NB4 (cell line): ENCODE measurements around the gene NISCH.
A peak's percentile ranks its signal among the peaks of the same experiment; 100 is the strongest.

Experiments used
- DNase-seq: peaks from one replicate; pipeline ENCODE4 v3.0.0; 2010; ENCODE audit warnings: low read depth
- H3K4me3 ChIP-seq: one replicate; pipeline ENCODE4 v1.5.1; 2011; ENCODE audit warnings: mild to moderate bottlenecking, low read depth, low read length, moderate library complexity
- CTCF ChIP-seq: IDR thresholded peaks from one replicate; pipeline ENCODE4 v1.5.1; 2012; ENCODE audit warnings: low read depth, low read length
- MYC ChIP-seq: IDR thresholded peaks from 2 replicates; pipeline ENCODE4 v1.6.1; 2011; ENCODE audit warnings: low read depth, low read length
- POLR2A ChIP-seq: IDR thresholded peaks from 2 replicates; pipeline ENCODE4 v1.6.1; 2011; ENCODE audit warnings: mild to moderate bottlenecking; ENCODE audit not compliant: insufficient read length; ENCODE audit errors: extremely low read depth
- TF ChIP-seq, protein P1 (sequence below): IDR thresholded peaks from 2 replicates; pipeline ENCODE4 v1.6.1; 2011; ENCODE audit warnings: low read depth, low read length

The NISCH gene

GRCh38 chr3:52455283-52456168 lies at the start of gene NISCH:
NISCH (plus strand) TSS chr3:52455604; CDS start chr3:52455642, 38 bp downstream.
- peak within 1 kb of the TSS; percentile 74 for H3K4me3 ChIP-seq

DNA sequence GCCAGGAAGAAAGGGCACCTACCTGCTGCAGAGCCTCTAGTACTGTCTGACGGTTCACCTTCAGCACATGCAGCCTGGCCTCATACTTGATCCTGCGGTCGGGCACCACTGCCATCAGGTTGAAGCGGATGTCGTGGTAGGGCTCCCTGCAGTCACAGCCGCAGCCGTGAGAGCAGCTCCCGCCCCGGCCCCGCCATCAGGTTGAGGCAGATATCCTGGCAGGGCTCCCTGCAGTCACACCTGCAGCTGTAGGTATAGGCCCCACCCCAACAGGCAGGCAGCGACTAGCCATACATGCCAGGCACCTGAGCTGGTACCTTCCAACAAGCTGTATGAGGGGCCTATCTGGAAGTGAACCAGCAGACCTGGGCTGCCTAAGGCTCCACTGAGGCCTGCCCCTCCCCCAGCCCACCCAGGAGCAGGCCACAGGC lies 49.2 kb upstream of the NISCH start:
- DNase-seq, result no peak
- H3K4me3 ChIP-seq, result no peak overlapping the region
- no peak for TF ChIP-seq MYC
- no peak for TF ChIP-seq CTCF
- TF ChIP-seq POLR2A, result no peak
- TF ChIP-seq, protein P1, sequence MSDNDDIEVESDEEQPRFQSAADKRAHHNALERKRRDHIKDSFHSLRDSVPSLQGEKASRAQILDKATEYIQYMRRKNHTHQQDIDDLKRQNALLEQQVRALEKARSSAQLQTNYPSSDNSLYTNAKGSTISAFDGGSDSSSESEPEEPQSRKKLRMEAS, result no peak

More at GRCh38 chr3:52455283-52456168, at the start of gene NISCH:
- peak; percentile 86 for DNase-seq
- TF ChIP-seq CTCF (no peak), POLR2A (peak; percentile 89), MYC (peak; percentile 85)
- TF ChIP-seq, protein P1, result peak; percentile 77

- DNase-seq, result no peak
- no peak overlapping the region for H3K4me3 ChIP-seq
- TF ChIP-seq, protein P1, result no peak
- no peak for TF ChIP-seq CTCF
- no peak for TF ChIP-seq POLR2A
- TF ChIP-seq MYC, result no peak
Observed at GRCh38 chr3:52406791-52407510, 48.5 kb upstream of the NISCH start.

GRCh38 chr3:52407779-52408178 lies 47.6 kb upstream of the NISCH start:
- DNase-seq, result no peak
- TF ChIP-seq, protein P1, result no peak
- TF ChIP-seq CTCF (no peak), MYC (no peak), POLR2A (no peak)
- peak overlapping the region; percentile 21 for H3K4me3 ChIP-seq

- TF ChIP-seq, protein P1, result no peak
- TF ChIP-seq MYC (no peak), POLR2A (no peak), CTCF (no peak)
- DNase-seq, result no peak
- peak overlapping the region; percentile 80 for H3K4me3 ChIP-seq
Observed at GRCh38 chr3:52408466-52408865, 46.9 kb upstream of the NISCH start.
